Uterus (tissue), 2 donors: ENCODE data around the gene TEN1.

Experiments used
- CTCF ChIP-seq, 4 experiments: fragments of 200-600 bp in 2 of 4; fragments of 450-650 bp in 2 of 4; sonication (generic) in 2 of 4; IDR thresholded peaks; one replicate each; pipeline ENCODE4 v1.5.1; 2016 to 2019; ENCODE audit warnings: antibody characterized with exemption in 4 of 4, mild to moderate bottlenecking in 2 of 4, moderate library complexity in 1 of 4
- POLR2A ChIP-seq, 2 donors: fragments of 450-650 bp; IDR thresholded peaks; one replicate each; pipeline ENCODE4 v1.6.1; 2016; ENCODE audit warnings: antibody characterized with exemption in 2 of 2, mild to moderate bottlenecking in 1 of 2, moderate library complexity in 1 of 2

- TF ChIP-seq CTCF (IDR thresholded peaks at IDR 0.05) (no peak), POLR2A (IDR thresholded peaks at IDR 0.05) (no peak)
Measured at GRCh38 chr17:76017481-76018339, 38.7 kb downstream of the TEN1 start.
